Measurements from ENCODE around the gene CAMK1D.
A peak's percentile ranks its signal among the peaks of the same experiment; 100 is the strongest.

The CAMK1D gene

DNA sequence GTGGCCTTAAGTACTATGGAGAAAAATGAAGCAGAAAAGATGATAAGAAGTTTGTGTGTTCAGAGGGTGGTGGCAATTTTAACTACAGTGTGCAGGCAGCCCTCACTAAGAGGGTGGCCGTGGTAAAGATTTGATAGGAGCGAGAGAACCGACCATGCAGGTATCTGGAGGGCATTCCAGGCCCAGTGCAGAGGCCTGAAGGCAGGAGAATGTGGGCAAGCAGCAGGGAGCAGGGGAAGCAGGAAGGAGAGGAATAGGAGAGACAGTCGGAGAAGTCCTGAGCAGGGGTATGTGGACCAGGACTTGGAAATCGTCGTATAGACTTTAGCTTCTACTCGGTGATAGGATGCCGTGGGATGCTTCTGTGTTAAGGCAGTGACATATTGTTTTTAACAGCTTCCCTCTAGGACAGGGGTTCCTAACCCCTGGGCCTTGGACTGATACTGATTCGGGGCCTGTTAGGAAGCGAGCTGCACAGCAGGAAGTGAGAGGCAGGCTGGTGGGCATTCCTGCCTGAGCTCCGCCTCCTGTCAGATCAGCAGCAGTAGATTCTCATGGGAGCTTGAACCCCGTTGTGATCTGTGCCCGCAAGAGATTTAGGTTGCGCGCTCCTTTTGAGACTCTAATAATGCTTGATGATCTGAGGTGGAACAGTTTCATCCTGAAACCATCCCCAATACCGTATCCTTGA lies 425.0 kb downstream of the CAMK1D start:
- DNase-seq: no peak

DNA sequence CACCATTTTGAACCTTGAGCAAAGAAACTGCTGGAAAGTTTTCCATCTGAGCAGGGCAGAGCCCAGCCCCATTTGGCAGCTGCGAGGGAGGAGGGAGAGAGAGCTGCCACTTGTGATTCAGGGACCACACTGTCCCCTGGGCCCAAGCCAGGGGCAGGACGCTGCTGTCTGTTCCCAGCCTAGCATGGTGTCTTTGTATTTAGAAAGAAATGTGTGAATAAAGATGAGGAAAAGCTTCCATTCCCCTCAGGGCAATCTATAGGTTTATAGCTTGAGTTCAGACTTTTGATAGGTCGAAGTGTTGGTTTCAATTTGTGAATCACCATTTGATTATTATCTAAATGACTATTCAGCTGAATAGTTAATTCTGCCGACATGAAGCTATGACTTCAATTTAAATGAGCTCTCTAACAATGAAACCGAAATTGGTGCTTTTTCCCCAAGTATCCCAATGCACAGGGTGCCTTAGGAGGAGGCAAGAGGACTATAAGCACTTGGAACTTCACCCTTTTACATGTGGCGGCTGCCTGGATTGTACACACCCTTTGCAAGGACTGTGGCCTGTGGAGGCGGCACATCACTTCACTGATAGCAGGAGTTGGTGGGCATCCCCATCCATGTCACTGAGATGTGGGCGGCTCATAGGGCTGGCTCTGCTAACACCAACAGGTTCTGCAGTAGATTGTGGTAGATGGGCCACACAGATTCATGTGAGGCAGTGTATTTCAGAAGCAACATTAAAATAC lies 428.7 kb downstream of the CAMK1D start:
- DNase-seq: no peak

DNA sequence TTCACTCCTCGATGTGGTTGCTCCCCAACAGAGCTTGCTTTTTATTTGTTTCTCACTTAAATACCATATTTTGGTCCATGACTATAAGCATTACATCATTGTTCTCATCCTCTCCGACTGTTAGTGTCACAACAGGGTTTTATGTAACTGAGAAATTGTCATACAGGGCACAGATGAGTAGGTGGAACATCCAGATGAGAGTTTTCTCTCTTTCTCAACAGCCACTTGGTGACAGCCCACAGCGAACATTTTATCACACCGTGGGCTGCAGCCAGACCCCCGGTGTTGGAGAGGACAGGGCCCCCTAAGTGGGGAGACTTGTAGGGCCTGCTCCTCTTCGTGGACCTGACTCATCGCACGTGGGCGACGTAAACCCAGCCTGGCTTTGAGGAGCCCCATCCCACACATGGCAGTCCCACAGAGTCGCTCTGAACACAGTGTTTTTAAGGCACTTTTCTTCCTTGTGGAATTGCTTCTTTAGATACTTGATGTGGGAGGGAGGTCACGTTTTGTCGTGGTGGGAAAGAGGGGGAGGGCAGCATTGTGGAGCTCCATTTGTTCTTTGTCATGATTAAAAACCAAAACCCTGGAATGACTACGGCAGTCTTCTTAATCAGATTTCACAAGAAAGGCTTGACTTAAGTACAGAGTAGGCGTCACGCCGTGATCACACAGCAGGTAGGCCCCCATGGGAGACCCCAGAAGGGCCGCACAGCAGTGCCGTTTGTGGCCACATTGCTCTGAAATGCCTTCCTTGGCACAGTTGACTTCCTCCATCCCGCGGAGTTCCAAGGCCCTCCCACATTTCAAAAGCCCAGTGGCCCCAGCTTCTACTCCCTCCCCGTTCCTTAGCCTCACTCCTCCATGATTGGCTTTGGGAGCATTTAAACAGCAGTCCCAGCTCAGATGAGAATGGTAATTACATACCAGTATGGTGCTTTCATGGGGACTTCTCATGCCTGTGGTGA lies 431.6 kb downstream of the CAMK1D start:
- DNase-seq: no peak

DNA sequence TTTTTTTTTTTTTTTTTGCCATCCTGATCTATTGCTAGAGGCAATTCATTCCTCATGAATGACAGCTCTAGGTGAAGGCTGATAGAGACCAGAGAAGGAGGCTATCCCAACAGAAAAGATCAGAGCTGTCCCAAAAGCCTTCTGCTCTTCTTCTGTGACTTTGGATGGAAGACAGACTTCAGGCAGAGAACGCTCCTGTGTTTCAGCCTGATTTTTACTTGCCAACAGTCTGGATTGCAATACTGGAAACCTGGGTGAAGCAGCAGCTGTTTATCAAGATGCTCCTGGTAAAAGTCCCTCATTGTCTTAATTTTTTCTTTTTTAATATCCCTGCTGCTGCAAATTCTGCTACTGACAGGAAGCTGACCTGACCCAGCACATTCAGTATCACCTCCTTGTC lies 432.6 kb downstream of the CAMK1D start:
- DNase-seq: no peak

DNA sequence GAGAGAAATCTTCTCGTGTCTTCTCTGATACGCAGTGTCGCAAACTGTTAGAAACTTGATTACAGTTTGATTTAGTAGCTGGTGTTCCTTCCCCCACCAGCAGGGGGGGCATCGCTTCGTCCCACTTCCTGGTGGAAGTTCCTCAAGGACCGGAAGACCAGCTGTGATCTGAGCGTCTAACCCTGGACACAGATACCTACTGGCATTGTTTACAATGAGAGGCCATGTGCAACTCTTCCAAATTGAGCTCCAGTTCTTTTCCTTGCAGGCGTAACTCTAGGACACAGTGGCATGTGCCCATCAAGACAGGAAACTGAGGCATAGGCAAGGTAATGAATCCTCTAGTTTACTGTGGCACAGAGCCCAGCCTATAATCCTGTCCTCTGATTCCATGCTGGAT lies 433.2 kb downstream of the CAMK1D start:
- DNase-seq: peak in 2 of 4 experiments; percentile 4 to 7

DNA sequence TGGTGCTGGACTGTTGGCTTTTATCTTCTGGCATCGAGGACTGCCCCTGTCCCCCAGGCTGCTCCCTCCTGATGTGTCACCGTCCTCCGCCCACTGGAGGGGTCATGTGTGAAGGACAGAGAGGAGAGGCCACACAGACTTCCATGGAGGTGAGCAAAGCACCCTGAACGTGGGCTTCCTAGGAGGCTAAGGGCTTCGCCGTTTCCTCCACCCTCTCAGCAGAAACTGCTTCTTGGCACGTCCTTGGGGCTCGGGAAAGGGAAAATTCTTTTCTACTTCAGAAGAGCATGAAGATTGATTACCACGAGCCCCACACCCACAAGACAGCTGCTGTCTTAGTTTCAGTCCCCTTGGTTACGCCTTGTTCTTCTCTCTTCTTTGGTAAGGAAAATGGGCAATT lies 433.9 kb downstream of the CAMK1D start:
- DNase-seq: no peak

DNA sequence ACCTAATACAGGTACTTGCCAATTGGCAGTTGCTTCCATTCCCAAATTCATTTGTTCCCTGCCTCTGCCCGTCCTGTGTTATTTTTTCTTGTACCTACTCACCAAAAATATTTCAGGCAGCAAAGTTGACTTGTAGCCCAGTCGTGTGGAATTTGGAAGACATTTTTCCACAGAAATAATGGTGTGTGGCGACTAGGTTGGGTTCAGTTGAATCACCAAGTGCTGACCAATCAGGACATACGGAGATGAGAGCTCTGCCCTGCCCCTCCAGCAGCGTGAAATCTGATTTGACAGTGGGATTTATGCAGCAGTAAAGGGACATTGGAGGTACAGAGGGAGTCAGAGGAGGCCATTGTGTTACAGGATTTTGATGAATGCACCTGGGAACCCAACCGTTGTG lies 435.3 kb downstream of the CAMK1D start:
- DNase-seq: no peak

DNA sequence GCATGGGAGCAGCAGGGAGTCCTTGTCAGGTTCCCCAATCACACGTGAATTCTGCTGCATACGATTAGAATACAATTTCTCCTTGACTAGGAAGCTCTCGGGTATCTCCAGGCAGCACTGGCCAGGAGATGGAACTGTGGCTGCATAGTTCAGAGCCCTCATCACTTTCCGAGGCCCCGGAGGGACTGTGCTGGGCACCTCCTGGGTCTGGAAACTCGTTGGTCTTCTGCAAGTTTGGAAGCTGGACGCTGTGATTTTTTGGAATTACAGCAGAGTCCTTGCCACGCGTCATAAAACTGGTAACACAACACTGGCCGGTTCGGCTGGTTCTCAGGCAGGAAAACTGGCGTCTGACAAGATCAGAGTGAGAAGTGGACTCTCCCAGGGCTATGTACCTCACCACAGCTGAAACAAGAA lies 436.1 kb downstream of the CAMK1D start:
- no peak for DNase-seq

DNA sequence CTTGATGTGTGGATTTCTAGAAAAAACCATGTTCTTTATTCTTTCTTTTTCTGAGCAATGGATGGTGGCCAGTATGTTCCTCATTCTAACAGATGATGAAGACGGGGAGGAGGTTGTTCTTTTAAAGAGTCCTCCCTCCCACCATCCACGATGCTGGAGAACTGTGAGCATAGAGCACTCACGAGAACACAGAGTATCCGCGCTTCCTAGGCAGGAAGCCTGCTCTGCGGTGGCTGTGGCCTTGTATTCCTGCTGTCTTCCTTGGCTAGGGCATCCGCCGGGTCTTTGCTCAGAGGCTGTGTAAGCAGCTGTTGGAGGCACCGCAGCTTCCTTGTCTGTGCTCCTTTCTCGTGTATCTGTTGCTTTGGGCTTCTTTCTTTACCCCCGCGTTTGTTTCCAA lies 437.9 kb downstream of the CAMK1D start:
- DNase-seq: no peak

DNA sequence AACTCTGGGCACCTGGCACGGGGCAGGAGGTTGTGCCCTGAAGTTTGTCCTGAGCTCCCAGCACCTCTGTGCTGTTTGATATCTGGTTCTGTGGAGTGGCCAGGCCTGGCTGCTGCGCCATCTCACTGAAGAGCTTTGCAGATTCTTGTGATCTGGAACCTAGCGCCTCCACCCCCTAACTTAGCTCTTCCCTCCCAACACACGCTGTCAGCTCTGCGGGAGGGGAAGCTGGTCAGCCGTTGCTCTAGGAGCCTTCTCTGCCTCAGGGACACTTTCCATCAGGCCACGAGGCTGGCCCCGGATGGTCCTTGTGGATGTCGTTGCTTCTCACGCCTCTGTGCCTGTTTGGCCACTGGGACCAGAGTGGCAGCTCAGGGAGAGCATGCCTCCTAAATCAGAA lies 438.9 kb downstream of the CAMK1D start:
- no peak for DNase-seq

DNA sequence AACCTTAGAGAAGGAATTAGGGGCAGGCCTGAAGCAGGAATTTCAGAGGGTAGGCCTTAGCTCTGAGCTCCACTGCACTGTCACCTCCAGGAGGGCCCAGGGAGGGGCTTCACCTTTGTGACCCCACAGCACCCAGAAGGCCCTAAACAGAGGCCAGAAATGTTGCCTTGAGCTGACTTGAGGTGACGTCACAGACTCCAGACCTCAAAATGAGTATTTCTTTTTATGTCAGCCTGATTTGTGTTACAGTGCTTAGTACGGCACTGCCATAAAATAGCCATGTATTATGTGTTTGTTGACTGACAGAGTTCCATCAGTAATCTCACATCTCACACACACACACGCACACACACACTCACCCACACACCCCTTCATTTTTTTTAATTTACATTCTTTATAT lies 440.9 kb downstream of the CAMK1D start:
- DNase-seq: no peak

DNA sequence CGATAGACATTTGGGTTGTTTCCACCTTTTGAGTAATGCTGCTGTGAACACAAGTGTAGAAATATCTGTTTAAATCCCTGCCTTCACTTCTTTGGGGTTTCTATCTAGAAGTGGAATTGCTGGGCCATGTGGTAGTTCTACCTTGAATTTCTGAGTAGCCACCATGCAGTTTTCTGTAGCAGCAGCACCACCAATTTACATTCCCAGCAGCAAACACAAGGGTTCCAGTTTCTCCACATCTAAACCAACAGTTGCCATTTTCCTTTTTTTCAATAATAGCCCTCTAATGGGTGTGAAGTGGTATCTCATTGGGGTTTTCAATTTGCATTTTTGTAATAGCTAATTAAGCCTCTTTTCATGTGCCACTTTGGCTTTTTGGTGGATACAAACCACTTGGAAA lies 442.4 kb downstream of the CAMK1D start:
- no peak for DNase-seq

DNA sequence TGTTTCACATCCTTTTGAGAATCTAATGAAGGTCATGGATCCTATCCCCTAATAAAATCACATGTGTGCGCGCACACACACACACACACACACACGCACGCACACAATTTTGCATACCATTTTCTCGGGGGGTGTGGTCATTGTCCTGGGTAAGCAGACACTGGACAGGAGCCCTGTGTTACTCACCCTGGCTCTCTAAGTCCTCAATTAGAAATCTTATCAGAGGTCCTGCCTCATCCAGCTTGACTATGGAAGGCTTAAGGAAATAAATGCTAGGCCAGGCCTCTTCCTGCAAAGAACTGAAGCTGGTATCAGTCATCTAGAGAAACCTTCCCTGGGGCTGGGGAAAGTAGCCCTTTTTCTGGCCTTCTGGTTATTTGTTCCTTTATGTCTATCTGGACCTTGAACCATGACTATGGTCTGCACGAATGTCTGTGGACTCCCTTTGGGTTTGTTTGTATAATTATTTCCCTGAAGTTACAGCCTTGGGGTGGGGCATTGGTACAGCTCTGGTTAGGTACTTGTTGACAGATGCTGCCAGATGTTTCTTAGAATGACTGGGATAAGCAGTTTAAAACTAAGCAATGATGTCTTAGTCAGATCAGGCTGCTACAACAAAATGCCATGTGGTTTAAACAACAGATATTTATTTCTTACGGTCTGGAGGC lies 443.7 kb downstream of the CAMK1D start:
- no peak for DNase-seq

DNA sequence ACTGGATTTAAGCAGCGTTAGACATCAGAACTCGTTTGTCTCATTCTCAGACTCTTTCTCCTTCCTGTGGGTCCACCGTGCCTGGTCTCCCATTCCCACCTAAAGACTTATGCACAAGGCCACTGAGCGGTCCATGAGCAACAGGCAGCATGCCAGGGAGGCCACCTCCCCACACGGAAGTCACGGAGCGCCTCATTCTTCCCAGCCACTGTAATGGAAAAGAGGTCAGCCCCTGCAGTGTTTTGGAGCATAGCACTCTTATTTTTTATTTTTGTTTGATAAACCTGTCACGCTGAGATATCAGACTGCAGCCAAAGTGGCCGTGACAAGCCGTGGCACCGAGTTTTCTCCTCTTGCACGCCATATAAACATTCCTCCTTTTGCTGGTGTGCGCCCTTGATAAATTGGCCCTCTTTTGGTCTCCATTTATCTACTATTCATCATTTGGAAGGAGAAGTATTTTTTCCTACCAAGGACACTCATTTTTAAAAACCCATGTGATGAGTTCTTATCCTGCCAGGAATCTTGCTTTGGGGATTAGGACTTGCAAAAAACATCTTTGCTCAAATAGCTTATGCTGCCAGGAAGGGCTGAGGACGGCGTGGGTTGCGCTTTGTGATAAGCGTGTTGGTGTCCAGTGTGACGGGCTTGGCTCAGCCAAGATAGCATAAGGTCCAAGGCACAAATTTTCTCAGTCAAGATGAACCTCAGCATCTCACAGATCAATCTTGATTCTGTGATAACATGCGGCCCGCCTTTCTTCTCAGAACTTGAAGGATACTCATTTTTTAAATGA lies 446.2 kb downstream of the CAMK1D start:
- no peak for DNase-seq

DNA sequence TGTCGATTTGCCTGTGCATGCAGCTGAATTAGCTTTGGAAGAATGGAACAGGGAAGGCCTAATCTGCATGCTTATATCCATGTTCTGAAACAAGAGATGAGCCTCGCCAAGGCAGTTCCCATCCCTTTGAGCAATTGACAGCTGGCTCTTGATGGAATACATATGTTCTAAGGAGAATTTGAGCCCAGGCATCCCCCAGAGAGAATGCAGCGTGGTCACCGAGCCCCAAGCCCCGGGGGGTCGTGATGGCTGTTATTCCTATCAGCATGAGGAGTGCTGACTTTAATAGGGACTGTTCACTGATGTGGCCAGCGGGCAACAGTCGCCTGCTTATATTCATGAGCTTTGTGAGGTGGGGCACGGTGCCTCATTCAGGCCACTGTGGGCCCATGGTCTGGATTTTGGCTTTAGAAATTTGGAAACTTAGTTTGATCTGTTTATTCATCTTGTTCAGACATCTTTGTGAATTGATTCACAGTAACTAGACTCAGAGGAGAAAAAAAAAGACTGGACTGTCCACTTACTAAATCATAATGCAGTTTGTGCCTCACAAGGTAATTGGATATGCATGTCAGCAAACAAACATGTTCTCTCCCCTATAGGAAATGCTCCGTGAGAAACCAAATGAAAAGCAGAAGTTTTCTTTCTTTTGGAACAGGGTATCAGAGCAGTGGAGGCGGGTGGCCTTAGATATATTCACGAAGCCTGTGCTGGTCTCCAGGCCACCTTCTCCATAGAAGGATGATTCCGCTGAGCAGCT lies 447.2 kb downstream of the CAMK1D start:
- DNase-seq: no peak

DNA sequence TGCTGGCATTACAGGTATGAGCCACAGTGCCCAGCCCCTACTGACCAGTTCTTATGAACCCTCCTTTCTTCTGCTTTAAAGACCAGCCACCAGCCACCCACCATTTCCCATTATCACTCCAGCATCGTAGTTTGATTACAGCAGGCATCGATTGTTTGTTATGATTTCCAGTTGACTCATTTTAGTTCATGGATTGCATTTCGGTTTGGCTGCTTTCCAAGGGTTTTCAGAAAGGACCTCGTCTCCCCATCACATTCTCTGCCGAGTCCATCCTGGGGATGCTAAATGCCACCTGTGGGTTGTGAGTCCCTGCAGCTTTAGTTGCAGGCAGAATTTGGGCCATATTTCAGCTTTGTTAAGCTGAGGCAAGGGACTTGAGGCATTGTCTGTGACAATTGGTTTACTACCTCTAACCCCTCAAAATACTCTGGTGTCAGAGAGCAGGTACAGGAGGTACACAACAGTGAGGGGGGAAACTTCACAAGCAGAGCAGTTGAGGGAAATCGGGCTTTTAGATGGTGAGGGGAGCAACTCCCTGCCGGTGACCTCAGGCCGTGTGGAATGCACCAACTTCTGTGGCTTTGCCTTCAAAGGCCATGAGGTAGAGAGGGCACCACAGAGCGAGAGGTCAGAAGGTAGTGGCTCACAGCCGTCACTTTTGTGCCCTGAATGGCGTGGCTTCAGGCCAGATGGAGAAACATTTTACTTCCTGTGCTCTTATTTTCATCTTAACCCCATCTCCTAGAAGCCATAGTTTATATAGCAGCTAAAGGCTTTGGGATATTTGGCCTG lies 448.3 kb downstream of the CAMK1D start:
- DNase-seq: no peak

DNA sequence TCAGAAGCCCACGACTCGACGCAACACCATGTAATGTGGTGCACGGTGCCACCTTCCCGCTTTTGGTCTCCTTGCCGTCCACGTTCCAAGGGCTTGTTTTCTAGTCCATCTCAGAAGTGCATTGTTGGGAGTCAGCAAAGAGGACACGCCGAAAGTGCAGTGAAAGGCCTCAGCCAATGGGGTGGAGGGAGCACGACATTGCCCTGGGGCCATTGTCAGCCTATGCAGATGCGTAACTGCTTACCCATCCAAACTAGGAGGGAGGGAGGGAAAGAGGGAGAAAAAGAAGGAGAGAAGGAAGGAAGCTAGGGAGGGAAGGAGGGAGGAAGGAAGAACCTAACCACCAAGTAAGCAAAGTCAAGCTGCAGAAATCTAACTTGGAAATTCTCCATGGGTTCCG lies 449.8 kb downstream of the CAMK1D start:
- DNase-seq: no peak

DNA sequence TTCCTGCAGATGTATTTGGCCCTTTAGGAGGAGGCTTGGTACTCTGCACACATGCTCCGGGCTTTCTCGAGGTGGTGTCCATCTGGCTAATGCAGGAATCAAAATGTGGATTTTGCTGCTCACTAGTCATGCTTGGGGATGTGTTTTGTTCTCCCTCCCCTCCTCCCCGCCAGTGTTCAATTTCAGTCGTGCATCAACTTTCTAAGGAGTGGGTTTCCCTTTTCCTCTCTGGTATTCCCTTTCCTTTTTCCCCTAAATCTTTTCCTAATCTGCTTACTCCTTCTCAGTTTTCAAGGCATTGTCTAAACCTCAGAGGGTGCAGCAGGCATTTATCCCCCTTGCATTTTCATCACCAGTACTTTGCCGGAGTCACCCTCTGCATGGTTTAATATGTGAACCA lies 450.4 kb downstream of the CAMK1D start:
- no peak for DNase-seq

DNA sequence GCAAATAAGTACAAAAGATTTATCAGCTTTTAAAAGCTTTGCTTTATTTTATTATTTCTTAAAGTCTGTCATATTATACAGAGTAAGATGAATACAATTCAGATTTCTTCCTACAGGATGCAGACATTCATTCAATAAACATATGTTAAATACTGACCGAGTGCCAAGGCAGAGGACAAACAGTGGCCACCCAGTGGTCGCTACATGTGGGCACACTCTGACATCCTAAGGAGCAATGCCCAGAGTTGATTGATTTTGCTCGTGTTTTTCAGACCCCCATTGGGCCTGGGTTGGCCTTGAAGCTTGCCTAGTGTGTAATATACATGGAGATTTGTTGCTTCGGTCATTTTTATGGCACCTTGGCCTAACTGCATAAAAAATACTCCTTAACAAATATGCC lies 451.0 kb downstream of the CAMK1D start:
- DNase-seq: no peak

All from activated naive CD4-positive, alpha-beta T cell (primary cell).